RWPE2 (cell line): ENCODE data around the gene SAMD8.
A peak's percentile ranks its signal among the peaks of the same experiment; 100 is the strongest.
"Not testable (repeated sequence)": the region's sequence is repeated elsewhere in the genome, so short reads cannot be mapped to it uniquely, and the experiment has no call there.

Experiments
- ATAC-seq: fragments of 200-7000 bp; cut with Tn5 transposase; 3 replicates; pipeline ENCODE4 v1.9.1; 2021; ENCODE audit warnings: low read depth
- DNase-seq: peaks from one replicate; pipeline ENCODE4 v3.0.0-alpha.2; 2020; ENCODE audit warnings: low spot score
- H3K27ac ChIP-seq: fragments of 450-650 bp; 2 replicates; pipeline ENCODE4 v1.5.1; 2017; ENCODE audit warnings: mild to moderate bottlenecking; ENCODE audit not compliant: poor library complexity, severe bottlenecking
- H3K27me3 ChIP-seq: fragments of 250-450 bp; sonication (Bioruptor Pico); 2 replicates; pipeline ENCODE4 v1.5.1; 2021; ENCODE audit warnings: mild to moderate bottlenecking, moderate library complexity; ENCODE audit not compliant: insufficient read depth, poor library complexity, severe bottlenecking
- H3K36me3 ChIP-seq: fragments of 250-450 bp; sonication (Bioruptor Pico); 2 replicates; pipeline ENCODE4 v1.5.1; 2020; ENCODE audit warnings: low read depth, mild to moderate bottlenecking, moderate library complexity
- H3K4me1 ChIP-seq: fragments of 250-450 bp; sonication (Bioruptor Pico); 2 replicates; pipeline ENCODE4 v1.5.1; 2021; ENCODE audit warnings: mild to moderate bottlenecking, moderate library complexity; ENCODE audit not compliant: insufficient read depth, poor library complexity, severe bottlenecking
- H3K4me3 ChIP-seq: fragments of 250-450 bp; sonication (Bioruptor Pico); 2 replicates; pipeline ENCODE4 v1.5.1; 2021; ENCODE audit warnings: mild to moderate bottlenecking, moderate library complexity; ENCODE audit not compliant: severe bottlenecking
- H3K9me3 ChIP-seq: fragments of 250-450 bp; sonication (Bioruptor Pico); 2 replicates; pipeline ENCODE4 v1.5.1; 2021; ENCODE audit warnings: mild to moderate bottlenecking, moderate library complexity; ENCODE audit not compliant: severe bottlenecking
- TF ChIP-seq, protein P1 (sequence below): fragments of 450-650 bp; IDR thresholded peaks from one replicate; pipeline ENCODE4 v1.5.1; 2017; ENCODE audit warnings: mild to moderate bottlenecking, moderate library complexity; ENCODE audit not compliant: poor library complexity, severe bottlenecking

Gene SAMD8

DNA sequence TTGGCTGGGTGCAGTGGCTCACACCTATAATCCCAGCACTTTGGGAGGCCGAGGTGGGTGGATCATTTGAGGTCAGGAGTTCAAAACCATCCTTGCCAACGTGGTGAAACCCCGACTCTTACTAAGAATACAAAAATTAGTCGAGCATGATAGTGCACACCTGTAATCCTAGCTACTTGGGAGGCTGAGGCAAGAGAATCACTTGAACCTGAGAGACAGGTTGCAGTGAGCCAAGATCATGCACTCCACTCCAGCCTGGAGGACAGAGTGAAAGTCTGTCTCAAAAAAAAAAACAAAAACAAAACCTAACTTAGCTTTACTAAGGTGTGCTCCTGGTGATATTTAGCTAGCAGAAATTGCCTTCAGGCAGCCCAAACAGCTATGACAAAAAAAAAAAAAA lies 74.9 kb downstream of the SAMD8 start:
- DNase-seq = no peak
- TF ChIP-seq, protein P1, sequence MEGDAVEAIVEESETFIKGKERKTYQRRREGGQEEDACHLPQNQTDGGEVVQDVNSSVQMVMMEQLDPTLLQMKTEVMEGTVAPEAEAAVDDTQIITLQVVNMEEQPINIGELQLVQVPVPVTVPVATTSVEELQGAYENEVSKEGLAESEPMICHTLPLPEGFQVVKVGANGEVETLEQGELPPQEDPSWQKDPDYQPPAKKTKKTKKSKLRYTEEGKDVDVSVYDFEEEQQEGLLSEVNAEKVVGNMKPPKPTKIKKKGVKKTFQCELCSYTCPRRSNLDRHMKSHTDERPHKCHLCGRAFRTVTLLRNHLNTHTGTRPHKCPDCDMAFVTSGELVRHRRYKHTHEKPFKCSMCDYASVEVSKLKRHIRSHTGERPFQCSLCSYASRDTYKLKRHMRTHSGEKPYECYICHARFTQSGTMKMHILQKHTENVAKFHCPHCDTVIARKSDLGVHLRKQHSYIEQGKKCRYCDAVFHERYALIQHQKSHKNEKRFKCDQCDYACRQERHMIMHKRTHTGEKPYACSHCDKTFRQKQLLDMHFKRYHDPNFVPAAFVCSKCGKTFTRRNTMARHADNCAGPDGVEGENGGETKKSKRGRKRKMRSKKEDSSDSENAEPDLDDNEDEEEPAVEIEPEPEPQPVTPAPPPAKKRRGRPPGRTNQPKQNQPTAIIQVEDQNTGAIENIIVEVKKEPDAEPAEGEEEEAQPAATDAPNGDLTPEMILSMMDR = no peak
- Histone ChIP-seq H3K4me1 (peaks cover 8% of the 10 kb centered on the region), H3K36me3 (peaks cover 4% of the 10 kb centered on the region; the same call in 1 of the 2 replicates), H3K4me3 (no peak overlapping the region), H3K27me3 (no peaks in the 10 kb centered on the region), H3K9me3 (no peaks in the 10 kb centered on the region), H3K27ac (no peak overlapping the region)
- ATAC-seq = no peak

DNA sequence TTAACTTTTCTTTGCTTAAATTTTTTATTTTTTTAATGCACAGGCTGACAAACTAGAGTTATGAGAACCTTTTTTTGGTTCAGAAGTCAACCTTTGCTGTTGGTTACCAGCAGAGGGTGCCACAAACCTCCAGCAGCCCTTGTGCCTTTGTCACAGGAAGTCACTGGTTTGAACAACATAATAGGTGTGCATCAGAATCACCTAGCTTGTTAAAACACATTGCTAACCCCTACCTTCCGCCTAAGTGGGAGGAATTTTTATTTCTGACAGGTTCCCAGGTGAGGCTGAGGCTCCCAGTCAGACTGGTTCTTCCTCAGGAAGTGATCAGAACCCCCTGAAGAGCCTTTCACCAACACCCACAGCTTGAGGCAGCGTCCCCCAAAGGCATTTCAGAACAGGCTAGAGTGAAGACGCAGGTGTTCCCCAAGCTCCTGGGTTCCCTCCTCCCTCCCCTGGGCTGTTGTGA lies 76.5 kb downstream of the SAMD8 start:
- ATAC-seq (peak; percentile 58), DNase-seq (no peak)
- Histone ChIP-seq H3K27me3 (no peaks in the 10 kb centered on the region), H3K36me3 (no peaks in the 10 kb centered on the region), H3K4me1 (peaks cover 21% of the 10 kb centered on the region), H3K4me3 (no peak overlapping the region), H3K9me3 (no peaks in the 10 kb centered on the region), H3K27ac (peak overlapping the region; percentile 39)
- TF ChIP-seq, protein P1 = peak; percentile 94

DNA sequence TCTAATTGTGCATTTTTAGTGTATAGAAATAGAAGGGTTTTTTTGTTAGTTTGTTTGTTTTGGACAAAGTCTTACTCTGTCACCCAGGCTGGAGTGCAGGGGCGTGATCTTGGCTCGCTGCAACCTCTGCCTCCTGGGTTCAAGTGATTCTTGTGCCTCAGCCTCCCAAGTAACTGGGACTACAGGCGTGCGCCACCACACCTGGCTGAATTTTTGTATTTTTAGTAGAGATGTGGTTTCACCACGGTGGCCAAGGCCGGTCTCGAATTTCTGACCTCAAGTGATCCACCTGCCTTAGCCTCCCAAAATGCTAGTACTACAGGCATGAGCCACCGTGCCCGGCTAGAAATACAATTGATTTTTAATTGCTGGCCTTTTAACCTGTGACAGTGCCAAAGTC lies 77.1 kb downstream of the SAMD8 start:
- H3K4me1 ChIP-seq = peaks cover 21% of the 10 kb centered on the region
- not testable (repeated sequence) for H3K36me3 ChIP-seq, H3K9me3 ChIP-seq, ATAC-seq, DNase-seq, H3K4me3 ChIP-seq, H3K27me3 ChIP-seq
- H3K27ac ChIP-seq = peak overlapping the region; percentile 39

DNA sequence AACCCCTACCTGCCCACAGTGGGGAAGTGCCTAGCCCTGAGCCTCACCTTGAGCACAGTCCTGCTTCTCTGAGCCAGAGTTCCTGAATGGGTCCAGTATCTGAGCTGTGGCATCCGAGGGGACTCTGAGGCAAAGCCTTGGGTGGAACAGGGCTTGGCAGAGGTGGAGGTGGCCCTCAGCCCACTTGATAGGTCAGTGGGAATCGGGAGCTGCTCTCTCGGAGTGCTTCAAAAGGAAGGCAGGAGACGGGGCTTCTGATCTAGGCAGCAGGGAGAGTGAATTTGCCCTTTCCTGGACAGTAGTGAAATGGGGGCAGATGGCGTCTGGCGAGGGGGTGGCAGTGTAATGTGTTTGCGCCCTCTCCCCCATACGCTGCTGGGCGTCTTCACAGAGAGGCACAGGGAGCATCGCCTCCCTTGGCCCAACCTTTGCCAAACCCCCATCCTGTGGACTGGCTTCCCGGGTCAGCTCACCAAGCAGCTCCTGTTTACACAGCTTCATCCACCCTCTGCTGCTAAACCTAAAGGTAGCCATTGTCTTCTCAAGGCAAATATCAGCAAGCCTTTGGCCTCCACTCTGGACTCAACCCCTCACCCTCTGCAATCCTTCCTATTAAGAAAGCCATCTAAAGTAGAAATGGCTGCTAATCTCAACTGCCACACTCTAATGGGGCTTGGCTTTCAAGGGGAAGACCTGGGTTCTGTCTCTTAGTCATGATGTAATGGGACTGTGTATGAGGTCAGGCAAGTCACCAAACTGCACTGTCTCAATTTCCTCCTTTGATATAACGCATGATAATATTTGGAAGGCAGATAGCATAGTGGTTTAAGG lies 78.0 kb downstream of the SAMD8 start:
- ATAC-seq = no peak
- Histone ChIP-seq H3K9me3 (no peaks in the 10 kb centered on the region), H3K4me3 (no peak overlapping the region), H3K4me1 (peaks cover 21% of the 10 kb centered on the region), H3K27ac (no peak overlapping the region), H3K36me3 (no peaks in the 10 kb centered on the region), H3K27me3 (no peaks in the 10 kb centered on the region)
- TF ChIP-seq, protein P1 = no peak
- DNase-seq = no peak

DNA sequence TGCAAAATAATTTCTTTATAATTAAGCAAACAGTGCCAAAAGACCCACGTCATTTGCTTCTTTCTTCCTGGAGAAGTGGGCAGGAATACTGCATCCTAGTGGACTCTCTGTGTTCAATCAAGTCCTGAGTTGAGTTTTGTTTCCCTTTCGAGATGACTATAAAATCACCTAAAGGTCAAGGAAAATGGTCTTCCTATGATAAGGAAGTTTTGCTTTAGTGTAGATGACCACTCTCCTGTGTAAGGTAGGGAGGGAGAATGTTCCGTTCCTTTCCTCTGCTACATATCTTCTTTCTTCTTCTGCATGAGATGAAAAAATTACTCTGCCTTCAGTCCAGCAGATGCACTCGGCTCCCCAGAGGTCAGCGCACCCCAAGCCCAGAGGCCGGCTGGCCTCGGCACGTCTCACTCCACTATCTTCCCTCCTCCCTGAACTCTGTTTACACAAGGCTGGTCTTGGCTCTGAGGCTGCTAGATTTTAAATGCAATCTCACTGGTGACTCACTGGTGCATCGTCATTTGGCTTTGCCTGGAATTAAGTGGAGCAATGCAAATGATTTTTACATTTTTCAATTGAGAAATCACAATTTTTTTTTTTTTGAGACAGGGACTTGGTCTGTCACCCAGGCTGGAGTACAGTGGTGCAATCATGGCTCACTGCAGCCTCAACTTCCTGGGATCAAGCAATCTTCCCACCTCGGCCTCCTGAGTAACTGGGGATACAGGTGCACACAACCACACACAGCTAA lies 80.5 kb downstream of the SAMD8 start:
- DNase-seq (no peak), ATAC-seq (peak; percentile 92)
- Histone ChIP-seq H3K4me1 (peaks cover 30% of the 10 kb centered on the region), H3K27me3 (no peaks in the 10 kb centered on the region), H3K36me3 (no peaks in the 10 kb centered on the region), H3K27ac (peak overlapping the region; percentile 58), H3K4me3 (no peak overlapping the region), H3K9me3 (no peaks in the 10 kb centered on the region)
- TF ChIP-seq, protein P1 = no peak

DNA sequence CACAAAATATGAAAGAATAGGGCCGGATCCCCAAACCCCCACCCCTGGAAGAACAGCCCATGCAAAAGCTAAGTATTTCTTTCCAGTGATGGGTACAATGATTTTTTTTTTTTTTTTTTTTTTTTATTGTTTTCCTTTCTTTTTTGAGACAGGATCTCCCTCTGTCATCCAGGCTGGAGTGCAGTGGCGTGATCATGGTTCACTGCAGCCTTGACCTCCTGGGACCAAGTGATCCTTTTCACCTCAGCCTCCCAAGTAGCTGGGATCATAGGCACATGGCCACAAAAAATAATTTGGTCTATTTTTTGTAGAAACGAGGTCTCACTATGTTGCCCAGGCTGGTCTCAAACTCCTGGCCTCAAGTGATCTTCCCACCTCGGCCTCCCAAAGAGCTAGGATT lies 83.2 kb downstream of the SAMD8 start:
- H3K9me3 ChIP-seq, H3K4me3 ChIP-seq, ATAC-seq, H3K27me3 ChIP-seq, H3K36me3 ChIP-seq, DNase-seq: not testable (repeated sequence)
- peaks cover 22% of the 10 kb centered on the region for H3K4me1 ChIP-seq
- peak overlapping the region; percentile 35 for H3K27ac ChIP-seq
